IMR-90 (cell line): ENCODE results near the gene ANTXRL. TPM values are rescaled to one million over a fixed set of nuclear protein-coding genes. Genes with fewer than 3 reads are reported as not detected.

Experiments used
- ATAC-seq: fragments of 200-7000 bp; cut with Tn5 transposase; 2 replicates; pipeline ENCODE4 v1.9.1; 2020; ENCODE audit warnings: low read depth, mild to moderate bottlenecking, moderate library complexity
- BruUV-seq: library from RNA; stranded (reverse); fragments of 400-500 nt; replicated peaks from 2 replicates; lab custom pipeline; 2021; lab: Mats Ljungman, UMichigan
- CTCF ChIA-PET: fragments of 300-600 bp; formaldehyde crosslinking; extraction: SDS; loops from one replicate; lab custom pipeline; 2021; ENCODE audit warnings: antibody characterized with exemption; lab: Yijun Ruan, JAX
- POLR2A ChIA-PET: fragments of 300-600 bp; sonication (Branson Sonifier 250); formaldehyde crosslinking; loops from one replicate; lab custom pipeline; 2022; ENCODE audit warnings: antibody characterized with exemption; ENCODE audit not compliant: unreplicated experiment; lab: Charles Lee
- DNase-seq: peaks from one replicate; pipeline ENCODE4 v3.0.0; 2013
- H2AFZ ChIP-seq: replicated peaks from 2 replicates; pipeline ENCODE3; 2013; ENCODE audit warnings: low read length, mild to moderate bottlenecking; ENCODE audit not compliant: poor library complexity
- H2AK5ac ChIP-seq: 2 replicates; pipeline ENCODE4 v1.6.1; 2013; ENCODE audit warnings: low read depth, low read length, inconsistent platforms
- H2AK9ac ChIP-seq: replicated peaks from 2 replicates; pipeline ENCODE3; 2013; ENCODE audit warnings: mild to moderate bottlenecking, low read depth, low read length, moderate library complexity; ENCODE audit not compliant: poor library complexity
- H2BK120ac ChIP-seq: 2 replicates; pipeline ENCODE4 v1.6.1; 2013; ENCODE audit warnings: low read depth, low read length, inconsistent platforms
- H2BK15ac ChIP-seq: 3 replicates; pipeline ENCODE4 v1.6.1; 2013; ENCODE audit warnings: low read depth, low read length, inconsistent platforms
- H2BK20ac ChIP-seq: 2 replicates; pipeline ENCODE4 v1.6.1; 2013; ENCODE audit warnings: low read depth, mild to moderate bottlenecking, inconsistent platforms, low read length, moderate library complexity
- H2BK5ac ChIP-seq: 2 replicates; pipeline ENCODE4 v1.6.1; 2013; ENCODE audit warnings: mild to moderate bottlenecking, low read depth, low read length, inconsistent platforms; ENCODE audit not compliant: poor library complexity, severe bottlenecking
- H3K14ac ChIP-seq: replicated peaks from 2 replicates; pipeline ENCODE4 v1.6.1; 2013; ENCODE audit warnings: low read depth, low read length, inconsistent platforms
- H3K18ac ChIP-seq: 2 replicates; pipeline ENCODE4 v1.6.1; 2013; ENCODE audit warnings: low read depth, low read length, control low read depth
- H3K23ac ChIP-seq: 2 replicates; pipeline ENCODE4 v1.6.1; 2013; ENCODE audit warnings: low read depth, low read length, inconsistent platforms
- H3K27ac ChIP-seq: 2 replicates; pipeline ENCODE4 v1.5.1; 2013; ENCODE audit warnings: mild to moderate bottlenecking, control low read depth, low read length; ENCODE audit not compliant: insufficient read depth
- H3K27me3 ChIP-seq: 2 replicates; pipeline ENCODE4 v1.6.1; 2013; ENCODE audit warnings: low read length; ENCODE audit not compliant: control insufficient read depth, insufficient read depth
- H3K36me3 ChIP-seq: 2 replicates; pipeline ENCODE4 v1.6.1; 2013; ENCODE audit warnings: low read length, mixed read lengths; ENCODE audit not compliant: control insufficient read depth, insufficient read depth
- H3K4ac ChIP-seq: 2 replicates; pipeline ENCODE4 v1.6.1; 2013; ENCODE audit warnings: low read depth, low read length, inconsistent platforms
- H3K4me1 ChIP-seq: 2 replicates; pipeline ENCODE4 v1.6.1; 2013; ENCODE audit warnings: low read length, mixed read lengths; ENCODE audit not compliant: control insufficient read depth, insufficient read depth
- H3K4me2 ChIP-seq: 2 replicates; pipeline ENCODE4 v1.6.1; 2013; ENCODE audit warnings: low read depth, mild to moderate bottlenecking, control low read depth, low read length, moderate library complexity
- H3K4me3 ChIP-seq: 2 replicates; pipeline ENCODE4 v1.5.1; 2013; ENCODE audit warnings: low read depth, mild to moderate bottlenecking, control low read depth, low read length, moderate library complexity; ENCODE audit not compliant: insufficient read depth
- H3K56ac ChIP-seq: 2 replicates; pipeline ENCODE4 v1.6.1; 2013; ENCODE audit warnings: low read length, inconsistent platforms; ENCODE audit not compliant: insufficient read depth; ENCODE audit errors: extremely low read depth
- H3K79me1 ChIP-seq, 2 experiments: 2 replicates each; pipeline ENCODE4 v1.6.1; 2013; ENCODE audit warnings: low read length in 2 of 2, inconsistent platforms in 1 of 2, low read depth in 1 of 2
- H3K9ac ChIP-seq: 2 replicates; pipeline ENCODE4 v1.6.1; 2013; ENCODE audit warnings: low read depth, low read length, control low read depth
- H3K9me1 ChIP-seq: 2 replicates; pipeline ENCODE4 v1.6.1; 2013; ENCODE audit warnings: low read length, inconsistent platforms; ENCODE audit not compliant: insufficient read depth
- H3K9me3 ChIP-seq: 2 replicates; pipeline ENCODE4 v1.6.1; 2013; ENCODE audit warnings: low read length; ENCODE audit not compliant: control insufficient read depth, insufficient read depth
- H4K20me1 ChIP-seq: 2 replicates; pipeline ENCODE4 v1.6.1; 2013; ENCODE audit warnings: low read length, inconsistent platforms; ENCODE audit not compliant: insufficient read depth
- H4K5ac ChIP-seq: 2 replicates; pipeline ENCODE4 v1.6.1; 2013; ENCODE audit warnings: mild to moderate bottlenecking, low read depth, low read length, control low read depth
- H4K8ac ChIP-seq, 2 experiments: 2 replicates each; pipeline ENCODE4 v1.6.1; 2013; ENCODE audit warnings: low read depth in 2 of 2, low read length in 2 of 2, control low read depth in 1 of 2, inconsistent platforms in 1 of 2
- H4K91ac ChIP-seq: 2 replicates; pipeline ENCODE4 v1.6.1; 2013; ENCODE audit warnings: low read depth, low read length, inconsistent platforms; ENCODE audit not compliant: insufficient read depth
- BHLHE40 ChIP-seq: fragments of 150-350 bp; IDR thresholded peaks from 2 replicates; pipeline ENCODE4 v1.6.1; 2016; ENCODE audit warnings: mild to moderate bottlenecking, low read depth, low read length
- MAZ ChIP-seq: IDR thresholded peaks from 2 replicates; pipeline ENCODE4 v1.6.1; 2012; ENCODE audit warnings: low read depth, mild to moderate bottlenecking, low read length, improper control_type of control experiment, moderate library complexity, borderline replicate concordance
- POLR2A ChIP-seq: IDR thresholded peaks from 2 replicates; pipeline ENCODE4 v1.6.1; 2012; ENCODE audit warnings: mild to moderate bottlenecking, low read depth, low read length
- RAD21 ChIP-seq: IDR thresholded peaks from 2 replicates; pipeline ENCODE4 v1.6.1; 2012; ENCODE audit warnings: low read length, improper control_type of control experiment
- RCOR1 ChIP-seq: IDR thresholded peaks from 2 replicates; pipeline ENCODE4 v1.6.1; 2012; ENCODE audit warnings: mild to moderate bottlenecking, low read length, improper control_type of control experiment; ENCODE audit not compliant: insufficient replicate concordance
- WGBS, 2 experiments: methylation state at CpG; one replicate each; pipeline versions ENCODE4 v1.1.5 to v1.1.7; 2013; ENCODE audit warnings: missing lambda C conversion rate in 2 of 2; ENCODE audit not compliant: insufficient read length in 1 of 2; ENCODE audit errors: extremely low coverage in 2 of 2; 5-methylcytosine and 5-hydroxymethylcytosine counted together
- dilution Hi-C: fragments of 300-500 bp; cut with HindIII; formaldehyde crosslinking; loops from one replicate; pipeline ENCODE4 v1.14.3; 2018; ENCODE audit warnings: low sequenced_read_pairs; ENCODE audit not compliant: unreplicated experiment
- in situ Hi-C: fragments of 300-500 bp; cut with MboI; formaldehyde crosslinking; loops from 3 replicates; pipeline ENCODE4 v1.14.3; 2019; ENCODE audit warnings: low sequenced_read_pairs, inconsistent platforms, mixed read lengths
- intact Hi-C: fragments of 100-400 bp; cut with micrococcal nuclease; formaldehyde crosslinking; loops from 2 replicates; pipeline ENCODE4 v1.10.0; 2022
- polyA plus RNA-seq, 3 experiments: library from polyadenylated mRNA; depleted of rRNA; stranded (reverse); fragments of >200 nt; gene quantifications; 2 replicates each; pipeline ENCODE4 v1.2.3, GENCODE V29; 2012; ENCODE audit warnings: low replicate concordance in 1 of 3
- total RNA-seq: library from RNA; depleted of rRNA; stranded (reverse); fragments of >200 nt; gene quantifications from 2 replicates; pipeline ENCODE4 v1.2.3, GENCODE V29; 2012

Gene ANTXRL
- total and polyA plus RNA-seq, 2 of the 4 experiments (the other 2 are of a cell fraction): not detected

DNA sequence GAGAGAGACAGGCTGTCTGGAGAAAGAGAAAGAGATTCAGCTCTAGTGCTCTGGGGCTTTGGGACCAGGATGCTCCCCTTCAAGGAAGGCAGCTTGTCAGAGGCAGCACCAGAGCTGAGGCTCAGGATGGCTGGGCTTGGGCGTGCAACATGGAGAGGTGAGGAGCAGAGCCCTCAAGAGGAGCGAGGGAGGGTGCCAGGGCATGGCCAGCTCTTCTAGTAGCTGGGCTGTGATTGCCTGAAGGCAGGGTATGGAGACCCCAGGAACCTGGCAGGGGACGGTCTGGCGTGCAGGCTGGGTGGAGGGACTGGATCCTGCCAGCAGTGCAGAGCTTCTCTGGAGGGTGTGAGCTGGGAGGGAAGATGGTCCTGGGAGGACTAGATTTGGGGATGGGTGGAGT lies 40.2 kb downstream of the ANTXRL start:
- Histone ChIP-seq H3K9me3 (no peaks in the 10 kb centered on the region), H2BK120ac (no peak overlapping the region), H3K9ac (no peak overlapping the region), H2AK9ac (no peak overlapping the region), H2BK5ac (no peak overlapping the region), H3K14ac (no peak overlapping the region), H2AFZ (no peak overlapping the region), H3K4me3 (no peak overlapping the region), H4K91ac (no peak overlapping the region), H3K4me2 (no peak overlapping the region), H4K8ac (no peak overlapping the region), H3K4ac (no peak overlapping the region), H3K79me1 (no peaks in the 10 kb centered on the region), H2AK5ac (peak overlapping the region; percentile 31), H3K27ac (no peak overlapping the region), H3K18ac (no peak overlapping the region), H3K36me3 (no peaks in the 10 kb centered on the region), H3K23ac (no peak overlapping the region), H3K4me1 (peaks cover 5% of the 10 kb centered on the region; the same call in 1 of the 2 replicates), H3K9me1 (peaks cover 5% of the 10 kb centered on the region; the same call in 1 of the 2 replicates), H3K56ac (no peak overlapping the region), H3K27me3 (peaks cover 9% of the 10 kb centered on the region; the same call in 1 of the 2 replicates), H4K20me1 (no peaks in the 10 kb centered on the region), H4K5ac (no peak overlapping the region), H2BK20ac (no peak overlapping the region), H2BK15ac (no peak overlapping the region)
- intact Hi-C loops (no loop called here), in situ Hi-C loops (no loop called here), dilution Hi-C loops (no loop called here)
- TF ChIP-seq MAZ: no peak
- no peak for TF ChIP-seq BHLHE40
- TF ChIP-seq RAD21: no peak
- TF ChIP-seq POLR2A: no peak
- TF ChIP-seq RCOR1: no peak
- WGBS, 2 experiments: no CpG with 5 or more reads among the region's 4 CpGs
- ATAC-seq (no peak), DNase-seq (no peak)
- ChIA-PET POLR2A (no interaction called here), CTCF (no interaction called here)
- no TSS peak for BruUV-seq
